ENCODE results near the gene CASP1.
A peak's percentile ranks its signal among the peaks of the same experiment; 100 is the strongest.
"Not testable (repeated sequence)": the region's sequence is repeated elsewhere in the genome, so short reads cannot be mapped to it uniquely, and the experiment has no call there.

CASP1 gene

GRCh38 chr11:105052487-105052886 lies 17.5 kb upstream of the CASP1 start:
- TF ChIP-seq CTCF (IDR thresholded peaks at IDR 0.05; ENCODE audit: extremely low read depth, insufficient read depth, missing control alignments), result no peak
- in situ Hi-C loops (cut with MboI; ENCODE audit: low pct_unique_long_range_greater_than_20kb, low sequenced_read_pairs, unreplicated experiment), result no loop called here
- DNase-seq (ENCODE audit: low spot score), result no peak

GRCh38 chr11:105051559-105051958 lies 16.6 kb upstream of the CASP1 start:
- no peak for DNase-seq (ENCODE audit: low spot score)
- TF ChIP-seq CTCF (IDR thresholded peaks at IDR 0.05; ENCODE audit: extremely low read depth, insufficient read depth, missing control alignments), result no peak
- in situ Hi-C loops (cut with MboI; ENCODE audit: low pct_unique_long_range_greater_than_20kb, low sequenced_read_pairs, unreplicated experiment), result no loop called here

GRCh38 chr11:105049481-105049880 lies 14.5 kb upstream of the CASP1 start:
- DNase-seq (ENCODE audit: low spot score), result no peak
- in situ Hi-C loops (cut with MboI; ENCODE audit: low pct_unique_long_range_greater_than_20kb, low sequenced_read_pairs, unreplicated experiment), result no loop called here
- no peak for TF ChIP-seq CTCF (IDR thresholded peaks at IDR 0.05; ENCODE audit: extremely low read depth, insufficient read depth, missing control alignments)

- in situ Hi-C loops (cut with MboI; ENCODE audit: low pct_unique_long_range_greater_than_20kb, low sequenced_read_pairs, unreplicated experiment), result no loop called here
- TF ChIP-seq CTCF (IDR thresholded peaks at IDR 0.05; ENCODE audit: extremely low read depth, insufficient read depth, missing control alignments), result no peak
- DNase-seq (ENCODE audit: low spot score), result no peak
Observed at GRCh38 chr11:105046898-105047579, 12.1 kb upstream of the CASP1 start.

- no peak for DNase-seq (ENCODE audit: low spot score)
- no peak for TF ChIP-seq CTCF (IDR thresholded peaks at IDR 0.05; ENCODE audit: extremely low read depth, insufficient read depth, missing control alignments)
- in situ Hi-C loops (cut with MboI; ENCODE audit: low pct_unique_long_range_greater_than_20kb, low sequenced_read_pairs, unreplicated experiment), result no loop called here
Observed at GRCh38 chr11:105045676-105046296, 10.8 kb upstream of the CASP1 start.

GRCh38 chr11:105044557-105045524 lies 9.9 kb upstream of the CASP1 start, which contains the start of gene CARD16:
Gene CARD16, minus strand, starts transcription at chr11:105045335. Its CDS starts 38 bp downstream, at chr11:105045297.
- DNase-seq (ENCODE audit: low spot score), result peak; percentile 18
- in situ Hi-C loops (cut with MboI; ENCODE audit: low pct_unique_long_range_greater_than_20kb, low sequenced_read_pairs, unreplicated experiment), result not testable (repeated sequence)
